Adrenal gland (tissue), 12 donors: Measurements from ENCODE around the gene MICAL3. TPM values are rescaled to one million over a fixed set of nuclear protein-coding genes. Genes with fewer than 3 reads are reported as not detected.

Experiments
- DNase-seq, 7 donors: peaks; one replicate each; pipeline ENCODE4 v3.0.0-alpha.2; 2019 to 2020
- H3K27ac ChIP-seq, 5 donors: fragments of 200-600 bp; sonication (generic) in 4 of 5; 1 replicate in 3 of 5; 2 replicates in 2 of 5; pipeline versions ENCODE4 v1.5.1 to v1.8.0; 2016 to 2020; ENCODE audit warnings: mild to moderate bottlenecking in 1 of 5
- H3K27me3 ChIP-seq: fragments of 200-600 bp; 2 replicates; pipeline ENCODE4 v1.8.0; 2021
- H3K36me3 ChIP-seq, 2 donors: fragments of 200-600 bp; replicated peaks in 1 of 2; 1 replicate in 1 of 2; 2 replicates in 1 of 2; pipeline versions ENCODE4 v1.5.1 to v1.8.0; 2018 to 2022
- H3K4me1 ChIP-seq, 2 donors: fragments of 200-600 bp; replicated peaks in 1 of 2; 1 replicate in 1 of 2; 2 replicates in 1 of 2; pipeline versions ENCODE4 v1.5.1 to v1.8.0; 2018 to 2021
- H3K4me3 ChIP-seq, 4 donors: fragments of 200-600 bp; sonication (generic) in 3 of 4; one replicate each; pipeline ENCODE4 v1.5.1; 2016 to 2018
- H3K9me3 ChIP-seq, 3 donors: fragments of 200-600 bp; sonication (generic) in 1 of 3; replicated peaks in 1 of 3; 1 replicate in 2 of 3; 2 replicates in 1 of 3; pipeline versions ENCODE4 v1.5.1 to v1.8.0; 2016 to 2021
- CTCF ChIP-seq, 6 experiments: fragments of 450-650 bp in 4 of 6; fragments of 200-600 bp in 2 of 6; sonication (generic) in 1 of 6; IDR thresholded peaks; 1 replicate in 5 of 6; 2 replicates in 1 of 6; pipeline versions ENCODE4 v1.5.1 to v1.8.0; 2016 to 2021; ENCODE audit warnings: antibody characterized with exemption in 6 of 6, mild to moderate bottlenecking in 2 of 6, moderate library complexity in 1 of 6
- POLR2A ChIP-seq, 2 donors: fragments of 450-650 bp; IDR thresholded peaks; one replicate each; pipeline ENCODE4 v1.6.1; 2017; ENCODE audit warnings: antibody characterized with exemption in 2 of 2, mild to moderate bottlenecking in 2 of 2, moderate library complexity in 1 of 2
- WGBS, 4 donors: extraction: QIAGEN DNeasy Blood & Tissue Kit in 2 of 4; methylation state at CpG; one replicate each; pipeline versions ENCODE4 v1.1.5 to v1.1.7; 2013 to 2017; 5-methylcytosine and 5-hydroxymethylcytosine counted together
- intact Hi-C, 2 donors: fragments of 100-400 bp; cut with DNase I; formaldehyde crosslinking; loops; one replicate each; pipeline versions ENCODE4 v1.14.1 to v1.15.0; 2022 to 2023
- polyA plus RNA-seq, 3 donors: library from polyadenylated mRNA; stranded (reverse); fragments of 200-250 nt in 2 of 3; fragments of 350-450 nt in 1 of 3; fragmentation: Illumina TruSeq in 1 of 3; extraction: RNeasy Lipid Tissue Mini Kit (QIAGEN cat#74804) in 1 of 3; gene quantifications; one replicate each; pipeline ENCODE4 v1.2.3, GENCODE V29; 2013 to 2014
- total RNA-seq, 9 donors: library from RNA; depleted of rRNA in 4 of 9; stranded (reverse); fragments of >200 nt in 4 of 9; fragments of 120-200 nt in 1 of 9; fragmentation: NEBNext Ultra II Directional in 1 of 9; extraction: Animal tissue kit (Norgen Biotek cat#: 25700) in 1 of 9; gene quantifications; one replicate each; pipeline versions ENCODE4 v1.1.0 to v1.2.4, GENCODE V29; 2013 to 2023
- donor health status: healthy with polysubstance abuse.
- donor health status: Bipolar disorder and iron deficiency.
- donor health status: DM: yes; HTN: yes; CAD: no.
- donor health status: DM: no; HTN: no; CAD: no.
- donor health status: DM: no; HTN: no; CAD: no.
- donor health status: DM: yes; HTN: yes; CAD: no.

MICAL3 gene
- total and polyA plus RNA-seq, 12 donors: 10.9 to 82.6 (median 34.4) TPM

- Histone ChIP-seq H3K27me3 (no peaks in the 10 kb centered on the region), H3K4me3 (no peak overlapping the region), H3K36me3 (no peaks in the 10 kb centered on the region), H3K4me1 (peaks cover 0 to 3% of the 10 kb centered on the region in 2 donors), H3K9me3 (no peaks in the 10 kb centered on the region), H3K27ac (no peak overlapping the region)
- intact Hi-C loops: loop anchor here in 1 of 2 donors (10.0 kb wide), 1 partner anchor 225 kb away; no protein-coding TSS in a partner anchor
- TF ChIP-seq CTCF (IDR thresholded peaks at IDR 0.05): no peak
- no peak for TF ChIP-seq POLR2A (IDR thresholded peaks at IDR 0.05)
- no peak for DNase-seq
- 74 to 81% (median 79%) methylated on average over 10 to 19 of the region's 19 CpGs for WGBS, 4 donors
Observed at GRCh38 chr22:17780116-17780740, 244.1 kb downstream of the MICAL3 start.

DNA sequence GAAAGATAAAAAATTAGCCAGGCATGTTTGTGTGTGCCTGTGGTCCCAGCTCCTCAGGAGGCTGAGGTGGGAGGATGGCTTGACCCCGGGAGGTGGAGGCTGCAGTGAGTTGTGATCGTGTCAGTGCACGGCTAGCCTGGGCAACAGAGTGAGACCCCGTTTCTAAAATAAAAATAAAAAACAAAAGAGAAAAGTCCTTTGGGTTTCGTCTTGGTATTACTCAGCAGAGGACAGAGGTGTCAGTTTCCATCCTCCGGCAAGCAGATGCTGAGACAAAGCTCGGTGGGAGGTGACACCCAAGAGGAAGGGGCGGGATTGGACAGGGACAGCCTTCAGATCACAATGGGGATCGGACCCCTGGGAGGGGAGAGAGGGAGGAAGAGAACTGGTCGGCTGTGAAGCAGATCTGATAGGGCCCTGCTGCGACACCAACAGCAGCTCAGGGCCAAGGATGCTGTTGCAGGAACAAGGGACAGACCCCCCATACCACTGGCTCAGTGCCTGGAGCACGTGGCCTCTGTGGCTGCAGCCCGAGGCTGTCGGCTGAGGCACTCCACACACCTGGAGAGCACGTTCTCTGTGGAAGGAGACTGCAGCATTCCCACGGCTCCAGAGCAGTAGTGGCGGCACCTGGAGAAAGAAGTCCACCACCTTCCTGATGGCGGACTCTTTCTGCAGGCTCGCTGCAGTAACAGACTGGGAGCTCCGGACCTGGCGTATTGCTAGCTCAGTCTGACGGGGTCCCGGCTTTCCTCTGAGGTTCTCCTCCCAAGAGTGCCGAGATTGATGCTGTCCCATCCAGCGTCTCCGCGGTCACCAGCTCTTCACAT is 244.9 kb downstream of the MICAL3 start:
- TF ChIP-seq CTCF (IDR thresholded peaks at IDR 0.05): no peak
- no peak for TF ChIP-seq POLR2A (IDR thresholded peaks at IDR 0.05)
- Histone ChIP-seq H3K27me3 (no peaks in the 10 kb centered on the region), H3K9me3 (no peaks in the 10 kb centered on the region), H3K27ac (no peak overlapping the region), H3K4me1 (peaks cover 0 to 3% of the 10 kb centered on the region in 2 donors), H3K4me3 (no peak overlapping the region), H3K36me3 (no peaks in the 10 kb centered on the region)
- intact Hi-C loops: loop anchor here in 1 of 2 donors (10.0 kb wide), 1 partner anchor 225 kb away; no protein-coding TSS in a partner anchor
- DNase-seq: no peak
- 75 to 80% (median 77%) methylated on average over 13 to 27 of the region's 27 CpGs for WGBS, 4 donors

GRCh38 chr22:17778412-17778976 is 245.9 kb downstream of the MICAL3 start:
- no peaks in the 10 kb centered on the region for H3K9me3 ChIP-seq
- intact Hi-C loops: no loop called here
- 83 to 97% (median 94%) methylated on average over 17 to 23 of the region's 23 CpGs for WGBS, 4 donors
- H3K36me3 ChIP-seq: no peaks in the 10 kb centered on the region
- H3K4me3 ChIP-seq: no peak overlapping the region
- no peaks in the 10 kb centered on the region for H3K27me3 ChIP-seq
- peaks cover 0 to 6% of the 10 kb centered on the region in 2 donors for H3K4me1 ChIP-seq
- no peak for TF ChIP-seq CTCF (IDR thresholded peaks at IDR 0.05)
- TF ChIP-seq POLR2A (IDR thresholded peaks at IDR 0.05): no peak
- DNase-seq: no peak
- H3K27ac ChIP-seq: no peak overlapping the region

DNA sequence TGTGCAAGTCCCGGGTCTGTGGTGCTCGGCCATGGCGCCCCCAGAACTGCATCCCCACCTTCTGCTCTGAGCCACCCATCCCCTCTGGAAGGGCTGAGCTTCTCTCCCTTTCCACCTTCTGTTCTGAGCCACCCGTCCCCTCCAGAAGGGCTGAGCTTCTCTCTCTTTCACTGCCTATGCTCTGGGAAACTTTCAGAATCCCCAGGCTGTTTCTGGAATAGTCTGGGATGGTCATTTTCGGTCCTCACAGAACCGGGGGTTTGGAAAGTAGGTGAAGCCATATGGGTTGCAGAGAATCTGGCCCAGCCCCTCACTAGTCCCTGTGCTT is 246.7 kb downstream of the MICAL3 start:
- Histone ChIP-seq H3K27ac (peak overlapping the region in 4 of 5 donors; percentile 60 to 77 (median 68)), H3K4me1 (peaks cover 0 to 9% of the 10 kb centered on the region in 2 donors), H3K27me3 (no peaks in the 10 kb centered on the region), H3K4me3 (peak overlapping the region in 1 of 4 donors; percentile 35), H3K36me3 (no peaks in the 10 kb centered on the region), H3K9me3 (no peaks in the 10 kb centered on the region)
- TF ChIP-seq POLR2A (IDR thresholded peaks at IDR 0.05) (no peak), CTCF (IDR thresholded peaks at IDR 0.05) (no peak)
- 59 to 66% (median 60%) methylated on average over 5 to 6 of the region's 6 CpGs for WGBS, 4 donors
- DNase-seq: no peak
- intact Hi-C loops: no loop called here
